MM.1S (cell line): ENCODE measurements around the gene PLPP6.

Experiments used
- EZH2 ChIP-seq: fragments of 300-600 bp; sonication (generic); optimal IDR thresholded peaks from 2 replicates; pipeline ENCODE3; 2017; ENCODE audit warnings: low read depth, mild to moderate bottlenecking, antibody characterized with exemption, low read length, mixed read lengths
- EZH2phosphoT487 ChIP-seq: fragments of 300-600 bp; sonication (generic); IDR thresholded peaks from 2 replicates; pipeline ENCODE4 v1.6.1; 2018; ENCODE audit warnings: antibody characterized with exemption, low read length
- TF ChIP-seq, protein P1 (sequence below): fragments of 300-600 bp; sonication (generic); IDR thresholded peaks from 2 replicates; pipeline ENCODE4 v1.5.1; 2016; ENCODE audit warnings: antibody characterized with exemption, low read length, mixed read lengths

- no peak for TF ChIP-seq EZH2phosphoT487
- TF ChIP-seq, protein P1, sequence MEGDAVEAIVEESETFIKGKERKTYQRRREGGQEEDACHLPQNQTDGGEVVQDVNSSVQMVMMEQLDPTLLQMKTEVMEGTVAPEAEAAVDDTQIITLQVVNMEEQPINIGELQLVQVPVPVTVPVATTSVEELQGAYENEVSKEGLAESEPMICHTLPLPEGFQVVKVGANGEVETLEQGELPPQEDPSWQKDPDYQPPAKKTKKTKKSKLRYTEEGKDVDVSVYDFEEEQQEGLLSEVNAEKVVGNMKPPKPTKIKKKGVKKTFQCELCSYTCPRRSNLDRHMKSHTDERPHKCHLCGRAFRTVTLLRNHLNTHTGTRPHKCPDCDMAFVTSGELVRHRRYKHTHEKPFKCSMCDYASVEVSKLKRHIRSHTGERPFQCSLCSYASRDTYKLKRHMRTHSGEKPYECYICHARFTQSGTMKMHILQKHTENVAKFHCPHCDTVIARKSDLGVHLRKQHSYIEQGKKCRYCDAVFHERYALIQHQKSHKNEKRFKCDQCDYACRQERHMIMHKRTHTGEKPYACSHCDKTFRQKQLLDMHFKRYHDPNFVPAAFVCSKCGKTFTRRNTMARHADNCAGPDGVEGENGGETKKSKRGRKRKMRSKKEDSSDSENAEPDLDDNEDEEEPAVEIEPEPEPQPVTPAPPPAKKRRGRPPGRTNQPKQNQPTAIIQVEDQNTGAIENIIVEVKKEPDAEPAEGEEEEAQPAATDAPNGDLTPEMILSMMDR, result no peak
- TF ChIP-seq EZH2, result no peak
Measured at GRCh38 chr9:4615778-4616177, 46.3 kb upstream of the PLPP6 start.
